ENCODE data around the gene BNC2. TPM values are rescaled to one million over a fixed set of nuclear protein-coding genes. Genes with fewer than 3 reads are reported as not detected.

BNC2 gene
- total RNA-seq, 1 experiment from 2014 or later, result 5.7 TPM

- Histone ChIP-seq H3K9me3 (ENCODE audit: control insufficient read depth, insufficient read depth, low read depth, low read length) (no peaks in the 10 kb centered on the region), H3K27ac (ENCODE audit: low read length) (no peak overlapping the region), H3K27me3 (ENCODE audit: control insufficient read depth, insufficient read depth, low read length) (no peaks in the 10 kb centered on the region), H3K4me3 (ENCODE audit: low read depth in 2 of 2, low read length in 2 of 2) (no peak overlapping the region), H3K4me1 (ENCODE audit: control insufficient read depth, insufficient read depth, low read length) (no peaks in the 10 kb centered on the region), H3K36me3 (ENCODE audit: control insufficient read depth, insufficient read depth, low read length) (no peaks in the 10 kb centered on the region)
- TF ChIP-seq POLR2AphosphoS5 (IDR thresholded peaks at IDR 0.05; ENCODE audit: low read depth, low read length), result no peak
- TF ChIP-seq TCF7L2 (IDR thresholded peaks at IDR 0.05; ENCODE audit: low read depth, low read length), result no peak
- TF ChIP-seq, protein P1, sequence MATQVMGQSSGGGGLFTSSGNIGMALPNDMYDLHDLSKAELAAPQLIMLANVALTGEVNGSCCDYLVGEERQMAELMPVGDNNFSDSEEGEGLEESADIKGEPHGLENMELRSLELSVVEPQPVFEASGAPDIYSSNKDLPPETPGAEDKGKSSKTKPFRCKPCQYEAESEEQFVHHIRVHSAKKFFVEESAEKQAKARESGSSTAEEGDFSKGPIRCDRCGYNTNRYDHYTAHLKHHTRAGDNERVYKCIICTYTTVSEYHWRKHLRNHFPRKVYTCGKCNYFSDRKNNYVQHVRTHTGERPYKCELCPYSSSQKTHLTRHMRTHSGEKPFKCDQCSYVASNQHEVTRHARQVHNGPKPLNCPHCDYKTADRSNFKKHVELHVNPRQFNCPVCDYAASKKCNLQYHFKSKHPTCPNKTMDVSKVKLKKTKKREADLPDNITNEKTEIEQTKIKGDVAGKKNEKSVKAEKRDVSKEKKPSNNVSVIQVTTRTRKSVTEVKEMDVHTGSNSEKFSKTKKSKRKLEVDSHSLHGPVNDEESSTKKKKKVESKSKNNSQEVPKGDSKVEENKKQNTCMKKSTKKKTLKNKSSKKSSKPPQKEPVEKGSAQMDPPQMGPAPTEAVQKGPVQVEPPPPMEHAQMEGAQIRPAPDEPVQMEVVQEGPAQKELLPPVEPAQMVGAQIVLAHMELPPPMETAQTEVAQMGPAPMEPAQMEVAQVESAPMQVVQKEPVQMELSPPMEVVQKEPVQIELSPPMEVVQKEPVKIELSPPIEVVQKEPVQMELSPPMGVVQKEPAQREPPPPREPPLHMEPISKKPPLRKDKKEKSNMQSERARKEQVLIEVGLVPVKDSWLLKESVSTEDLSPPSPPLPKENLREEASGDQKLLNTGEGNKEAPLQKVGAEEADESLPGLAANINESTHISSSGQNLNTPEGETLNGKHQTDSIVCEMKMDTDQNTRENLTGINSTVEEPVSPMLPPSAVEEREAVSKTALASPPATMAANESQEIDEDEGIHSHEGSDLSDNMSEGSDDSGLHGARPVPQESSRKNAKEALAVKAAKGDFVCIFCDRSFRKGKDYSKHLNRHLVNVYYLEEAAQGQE (IDR thresholded peaks at IDR 0.05; ENCODE audit: insufficient read depth in 1 of 2, low read depth in 2 of 2, low read length in 1 of 2), result no peak
- TF ChIP-seq CTCF (IDR thresholded peaks at IDR 0.05), result no peak
- no peak for TF ChIP-seq SIN3A (IDR thresholded peaks at IDR 0.05; ENCODE audit: borderline replicate concordance, insufficient read depth, low read depth, low read length)
- no TSS peak for BruUV-seq (replicated peaks)
- ATAC-seq (no peak), DNase-seq (ENCODE audit: low read depth, low spot score) (no peak)
- POLR2A ChIA-PET, result no interaction called here
- CTCF ChIA-PET, result no interaction called here
- in situ Hi-C loops (cut with HindIII; ENCODE audit: low pct_unique_long_range_greater_than_20kb, low sequenced_read_pairs), result no loop called here
- intact Hi-C loops (cut with micrococcal nuclease; ENCODE audit: unreplicated experiment), result no loop called here
These were observed 435.9 kb downstream of the BNC2 start for GRCh38 chr9:16434526-16434925.

DNA sequence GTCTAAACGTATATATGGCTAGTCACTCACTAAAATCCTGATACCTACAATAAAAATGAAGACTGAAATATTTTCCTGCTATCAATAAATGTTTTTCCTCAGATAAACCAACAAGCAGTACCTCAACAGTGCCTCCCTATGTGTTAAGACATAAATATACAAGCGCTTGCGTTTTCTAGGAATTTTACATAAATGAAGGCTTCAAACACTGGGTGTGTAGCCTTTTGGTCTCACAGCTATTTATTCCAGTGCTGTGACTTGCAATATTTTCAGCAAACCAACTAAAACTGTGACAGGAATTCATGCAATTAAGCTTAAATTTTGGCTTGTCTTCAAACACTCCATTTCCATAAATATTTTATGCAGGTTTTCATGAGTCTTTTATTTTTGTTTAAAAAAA lies 437.0 kb downstream of the BNC2 start:
- no peak for ATAC-seq
- no peak for DNase-seq (ENCODE audit: low read depth, low spot score)
- Histone ChIP-seq H3K4me1 (ENCODE audit: control insufficient read depth, insufficient read depth, low read length) (no peaks in the 10 kb centered on the region), H3K9me3 (ENCODE audit: control insufficient read depth, insufficient read depth, low read depth, low read length) (no peaks in the 10 kb centered on the region), H3K27me3 (ENCODE audit: control insufficient read depth, insufficient read depth, low read length) (no peaks in the 10 kb centered on the region), H3K36me3 (ENCODE audit: control insufficient read depth, insufficient read depth, low read length) (no peaks in the 10 kb centered on the region), H3K27ac (ENCODE audit: low read length) (no peak overlapping the region), H3K4me3 (ENCODE audit: low read depth in 2 of 2, low read length in 2 of 2) (no peak overlapping the region)
- ChIA-PET CTCF (no interaction called here), POLR2A (no interaction called here)
- BruUV-seq (replicated peaks), result no TSS peak
- intact Hi-C loops (cut with micrococcal nuclease; ENCODE audit: unreplicated experiment) (no loop called here), in situ Hi-C loops (cut with HindIII; ENCODE audit: low pct_unique_long_range_greater_than_20kb, low sequenced_read_pairs) (no loop called here)
- TF ChIP-seq SIN3A (IDR thresholded peaks at IDR 0.05; ENCODE audit: borderline replicate concordance, insufficient read depth, low read depth, low read length) (no peak), POLR2AphosphoS5 (IDR thresholded peaks at IDR 0.05; ENCODE audit: low read depth, low read length) (no peak)
- TF ChIP-seq, protein P1 (IDR thresholded peaks at IDR 0.05; ENCODE audit: insufficient read depth in 1 of 2, low read depth in 2 of 2, low read length in 1 of 2), result no peak

Measured in Panc1 (cell line).